GM21423 (cell line): Measurements from ENCODE around the gene ZNF236.
"Not testable (repeated sequence)": the region's sequence is repeated elsewhere in the genome, so short reads cannot be mapped to it uniquely, and the experiment has no call there.

Experiments used
- ATAC-seq: cut with Tn5 transposase; IDR thresholded peaks from one replicate; pipeline ENCODE4 v1.9.1; 2021; ENCODE audit warnings: mild to moderate bottlenecking, moderate library complexity; ENCODE audit not compliant: unreplicated experiment

The ZNF236 gene

DNA sequence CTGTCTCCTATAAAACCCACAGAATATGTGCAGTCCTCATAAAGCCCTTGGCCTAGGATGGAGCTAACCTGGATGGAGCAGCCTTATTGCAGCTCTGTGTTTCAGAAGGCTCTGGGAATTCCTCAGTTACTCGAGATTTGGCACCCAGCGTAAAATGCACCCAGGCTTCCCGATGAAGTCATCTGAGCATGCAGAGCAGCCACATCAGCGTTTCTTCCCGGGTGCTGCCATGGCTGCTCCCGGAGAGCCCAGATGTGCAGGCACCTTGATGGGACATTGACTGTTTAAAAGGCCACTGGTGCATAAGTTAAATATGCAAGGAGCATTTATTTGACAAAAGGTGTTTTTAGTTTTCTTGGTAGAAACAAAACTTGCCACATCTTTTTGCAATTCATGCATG is 195.0 kb downstream of the ZNF236 start:
- no peak for ATAC-seq

DNA sequence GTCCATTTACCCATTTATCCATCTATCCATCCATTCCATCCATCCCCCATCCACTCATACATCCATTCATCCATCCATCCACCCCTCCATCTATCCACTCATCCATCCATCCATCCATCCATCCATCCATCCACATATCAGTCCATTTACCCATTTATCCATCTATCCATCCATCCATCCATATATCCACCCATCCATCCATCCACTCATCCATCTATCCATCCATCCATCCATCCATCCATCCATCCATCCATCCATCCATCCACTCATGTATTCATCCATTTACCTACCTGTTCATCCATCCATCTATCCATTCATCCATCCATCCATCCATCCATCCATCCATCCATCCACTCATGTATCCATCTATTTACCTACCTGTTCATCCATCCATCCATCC is 196.3 kb downstream of the ZNF236 start:
- ATAC-seq, result not testable (repeated sequence)

DNA sequence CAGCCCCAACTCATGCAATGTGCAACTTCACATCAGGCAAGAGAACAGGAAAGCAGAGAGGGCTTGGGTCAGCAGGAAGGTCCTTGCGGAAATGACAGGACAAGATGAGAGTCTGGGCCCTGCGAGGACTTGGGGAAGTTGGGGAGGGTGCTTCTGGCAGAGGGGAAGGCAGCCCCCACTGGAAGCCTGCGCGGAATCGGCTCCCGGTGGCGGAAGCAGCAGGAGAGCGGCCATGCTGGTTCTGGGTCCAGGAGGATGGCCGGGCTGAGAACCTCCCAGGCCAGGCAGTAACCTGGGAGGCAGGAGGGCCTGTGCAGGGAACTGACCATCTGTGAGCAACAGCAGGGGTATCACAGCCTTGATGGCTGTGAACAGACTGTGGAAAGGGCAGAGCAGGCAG is 197.3 kb downstream of the ZNF236 start:
- ATAC-seq, result no peak
